GM12891 (cell line): ENCODE measurements around the gene KLC4.

ENCODE experiments used
- DNase-seq: peaks from one replicate; pipeline ENCODE4 v3.0.0; 2011; ENCODE audit warnings: low spot score; ENCODE audit not compliant: insufficient read length
- FAIRE-seq: peaks from 2 replicates; lab custom pipeline; 2011; peaks lifted over from hg19 to GRCh38; lab: Jason Lieb, UNC
- PAX5 ChIP-seq: IDR thresholded peaks from 2 replicates; pipeline ENCODE4 v1.6.1; 2011; ENCODE audit warnings: low read length, moderate library complexity, mild to moderate bottlenecking; ENCODE audit not compliant: insufficient read depth, severe bottlenecking
- POLR2A ChIP-seq: IDR thresholded peaks from 2 replicates; pipeline ENCODE4 v1.6.1; 2011; ENCODE audit warnings: low read depth, low read length, control low read depth
- POLR2AphosphoS5 ChIP-seq: IDR thresholded peaks from 2 replicates; pipeline ENCODE4 v1.6.1; 2011; ENCODE audit warnings: low read depth, low read length, control low read depth
- POU2F2 ChIP-seq: IDR thresholded peaks from 2 replicates; pipeline ENCODE4 v1.6.1; 2011; ENCODE audit warnings: low read depth, mild to moderate bottlenecking, control low read depth, low read length, moderate library complexity
- SPI1 ChIP-seq: IDR thresholded peaks from 2 replicates; pipeline ENCODE4 v1.6.1; 2011; ENCODE audit warnings: low read depth, low read length, control low read depth
- TAF1 ChIP-seq: IDR thresholded peaks from 2 replicates; pipeline ENCODE4 v1.6.1; 2011; ENCODE audit warnings: low read depth, low read length, control low read depth

KLC4 gene

DNA sequence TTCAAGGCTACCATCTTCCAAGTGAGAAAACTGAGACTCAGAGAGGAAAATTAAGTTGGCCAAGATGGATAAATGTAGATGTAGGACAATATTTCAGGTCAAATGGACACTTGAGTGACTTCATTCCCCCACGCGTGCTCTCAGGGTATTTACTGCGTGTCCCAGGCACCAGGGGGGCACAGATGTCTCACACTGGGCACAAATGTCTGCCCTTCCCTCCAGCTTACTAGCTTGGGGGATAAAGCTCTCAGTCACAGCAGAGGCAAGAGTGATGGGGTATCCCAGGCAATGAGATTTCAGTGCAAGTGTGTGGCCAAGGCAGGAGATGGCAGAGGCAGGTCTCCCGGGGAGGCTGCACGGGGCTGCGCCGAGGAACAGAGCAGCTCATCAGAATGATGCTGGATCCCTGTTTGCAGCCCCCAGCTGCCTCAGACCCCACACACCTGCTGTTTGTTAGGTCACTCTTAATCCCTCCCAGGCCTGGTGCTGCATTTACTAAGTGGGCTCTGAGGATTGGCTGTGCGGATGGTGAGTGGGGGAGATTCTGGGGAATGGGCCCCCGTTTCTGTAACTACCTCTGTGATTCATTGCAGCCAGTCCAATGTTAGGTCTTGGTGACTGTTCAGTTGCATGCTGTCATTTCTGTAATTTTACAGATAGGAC lies 60.8 kb downstream of the KLC4 start:
- TF ChIP-seq POU2F2 (no peak), POLR2A (no peak), PAX5 (no peak), TAF1 (no peak), POLR2AphosphoS5 (no peak)
- FAIRE-seq (no peak), DNase-seq (no peak)

- no peak for TF ChIP-seq POLR2AphosphoS5
- no peak for TF ChIP-seq SPI1
- no peak for TF ChIP-seq POLR2A
- TF ChIP-seq PAX5: no peak
- no peak for TF ChIP-seq TAF1
- no peak for TF ChIP-seq POU2F2
- DNase-seq (no peak), FAIRE-seq (no peak)
Measured at GRCh38 chr6:43120944-43121913, 61.8 kb downstream of the KLC4 start.

GRCh38 chr6:43122146-43122545 lies 62.7 kb downstream of the KLC4 start:
- FAIRE-seq: no peak
- TF ChIP-seq POLR2A (no peak), TAF1 (no peak), SPI1 (no peak), POLR2AphosphoS5 (no peak), PAX5 (no peak), POU2F2 (no peak)
- no peak for DNase-seq

DNA sequence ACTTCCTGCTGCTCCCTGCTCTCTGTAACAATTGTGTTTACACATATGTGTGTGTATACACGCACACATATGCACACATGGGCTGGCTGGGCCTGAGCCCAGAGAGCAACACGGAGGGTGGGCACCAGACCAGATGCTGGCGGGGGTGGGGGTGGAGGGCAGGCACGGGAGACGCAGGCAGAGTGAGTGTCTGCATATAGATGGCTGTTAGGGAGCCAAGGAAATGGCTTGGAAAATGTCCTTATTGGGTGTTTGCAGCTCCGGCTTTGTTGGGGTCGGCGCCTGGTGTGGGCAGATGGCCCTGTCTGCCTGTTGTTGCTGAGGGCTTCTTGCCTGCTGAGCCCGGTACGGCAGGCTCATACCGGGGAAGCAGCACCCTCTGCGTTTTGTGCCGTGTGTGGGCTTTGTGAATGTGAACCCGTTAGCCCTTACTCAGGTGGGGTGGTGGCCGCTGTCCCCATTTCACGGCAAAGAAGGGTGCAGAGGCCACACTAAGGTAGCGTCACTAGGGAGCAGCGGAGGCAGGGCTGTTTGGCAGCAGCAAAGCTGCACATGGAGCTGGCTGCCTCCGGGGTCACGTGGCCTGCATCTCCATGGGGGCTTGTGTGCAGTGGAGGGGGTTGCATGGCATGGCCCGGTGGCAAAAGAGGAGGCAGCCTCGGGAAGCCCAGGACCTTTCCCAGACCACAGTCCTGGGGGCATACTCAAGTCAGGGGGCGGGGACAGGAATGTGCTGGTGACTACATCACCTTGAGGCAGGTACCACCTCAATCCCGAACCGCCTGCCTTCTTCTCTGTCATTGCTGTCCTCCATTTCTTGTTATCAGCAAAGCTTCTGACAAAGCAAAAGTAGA lies 64.3 kb downstream of the KLC4 start:
- DNase-seq (no peak), FAIRE-seq (no peak)
- TF ChIP-seq POLR2AphosphoS5 (no peak), POU2F2 (no peak), SPI1 (no peak), POLR2A (no peak), PAX5 (no peak), TAF1 (no peak)

DNA sequence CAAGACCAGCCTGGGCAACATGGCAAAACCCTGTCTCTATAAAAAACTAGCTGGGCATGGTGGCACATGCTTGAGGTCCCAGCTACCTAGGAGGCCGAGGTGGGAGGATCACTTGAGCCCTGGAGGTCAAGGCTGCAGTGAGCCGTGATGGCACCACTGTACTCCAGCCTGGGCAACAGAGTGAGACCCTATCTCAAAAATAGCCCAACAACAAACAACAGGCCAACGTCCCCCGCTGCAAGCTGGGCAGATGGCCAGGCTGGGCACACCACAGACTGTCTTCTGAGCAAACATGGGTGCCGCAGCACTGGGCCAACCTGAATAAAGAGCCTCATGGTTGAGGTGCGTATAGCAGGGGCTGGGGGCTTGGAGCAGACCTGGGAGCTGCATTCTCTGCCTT lies 65.0 kb downstream of the KLC4 start:
- FAIRE-seq: no peak

More for the DNA sequence above, 65.0 kb downstream of the KLC4 start:
- TF ChIP-seq POU2F2 (no peak), TAF1 (no peak), POLR2A (no peak), SPI1 (no peak), PAX5 (no peak), POLR2AphosphoS5 (no peak)
- no peak for DNase-seq
